22Rv1 (cell line): ENCODE measurements around the gene ZNF681.
"Not testable (repeated sequence)": the region's sequence is repeated elsewhere in the genome, so short reads cannot be mapped to it uniquely, and the experiment has no call there.

ENCODE experiments used
- H3K27ac ChIP-seq: fragments of 450-650 bp; 2 replicates; pipeline ENCODE4 v1.5.1; 2017
- CTCF ChIP-seq: fragments of 450-650 bp; IDR thresholded peaks from 2 replicates; pipeline ENCODE4 v1.5.1; 2017; ENCODE audit warnings: mild to moderate bottlenecking
- ZFX ChIP-seq: fragments of 450-650 bp; IDR thresholded peaks from 2 replicates; pipeline ENCODE4 v1.6.1; 2017; ENCODE audit warnings: antibody characterized with exemption, borderline replicate concordance

Gene ZNF681

GRCh38 chr19:23766951-23767350, 8.3 kb upstream of the ZNF681 start:
- H3K27ac ChIP-seq, result no peak overlapping the region
- no peak for TF ChIP-seq CTCF
- no peak for TF ChIP-seq ZFX

- TF ChIP-seq ZFX (no peak), CTCF (no peak)
- no peak overlapping the region for H3K27ac ChIP-seq
These were observed 6.1 kb upstream of the ZNF681 start for GRCh38 chr19:23764781-23765180.

- H3K27ac ChIP-seq, result peak overlapping the region; percentile 89
- TF ChIP-seq CTCF, result no peak
- no peak for TF ChIP-seq ZFX
These were observed 4.4 kb upstream of the ZNF681 start for GRCh38 chr19:23762884-23763711.

GRCh38 chr19:23762548-23762883, 3.8 kb upstream of the ZNF681 start:
- no peak for TF ChIP-seq CTCF
- H3K27ac ChIP-seq, result peak overlapping the region; percentile 89

GRCh38 chr19:23760326-23760725, 1.6 kb upstream of the ZNF681 start:
- not testable (repeated sequence) for H3K27ac ChIP-seq

- not testable (repeated sequence) for H3K27ac ChIP-seq
These were observed 15.0 kb downstream of the ZNF681 start for GRCh38 chr19:23743633-23744232.

GRCh38 chr19:23730729-23731465, 27.8 kb downstream of the ZNF681 start:
- not testable (repeated sequence) for H3K27ac ChIP-seq

GRCh38 chr19:23724161-23724560, 34.5 kb downstream of the ZNF681 start:
- not testable (repeated sequence) for H3K27ac ChIP-seq

GRCh38 chr19:23718802-23719201, 39.9 kb downstream of the ZNF681 start:
- H3K27ac ChIP-seq, result no peak overlapping the region
- TF ChIP-seq ZFX (no peak), CTCF (no peak)
